ENCODE data around the gene CWF19L1.
"Not testable (repeated sequence)": the region's sequence is repeated elsewhere in the genome, so short reads cannot be mapped to it uniquely, and the experiment has no call there.

Gene CWF19L1

GRCh38 chr10:100267239-100268104 lies at the start of gene CWF19L1:
Gene CWF19L1, minus strand, starts transcription at chr10:100267638. Its CDS starts 45 bp downstream, at chr10:100267593.
- DNase-seq = peak; percentile 17

GRCh38 chr10:100315615-100316014 lies 48.2 kb upstream of the CWF19L1 start:
- no peak for DNase-seq

- no peak for DNase-seq
Observed at GRCh38 chr10:100311298-100311697, 43.9 kb upstream of the CWF19L1 start.

GRCh38 chr10:100307684-100308083 lies 40.2 kb upstream of the CWF19L1 start:
- no peak for DNase-seq

- DNase-seq = no peak
Observed at GRCh38 chr10:100306861-100307260, 39.4 kb upstream of the CWF19L1 start.

- no peak for DNase-seq
Observed at GRCh38 chr10:100304414-100304813, 37.0 kb upstream of the CWF19L1 start.

- no peak for DNase-seq
Observed at GRCh38 chr10:100303724-100304319, 36.4 kb upstream of the CWF19L1 start.

- DNase-seq = not testable (repeated sequence)
Observed at GRCh38 chr10:100301123-100301522, 33.7 kb upstream of the CWF19L1 start.

GRCh38 chr10:100297242-100297641 lies 29.8 kb upstream of the CWF19L1 start:
- DNase-seq = no peak

GRCh38 chr10:100293066-100293465 lies 25.6 kb upstream of the CWF19L1 start:
- no peak for DNase-seq

GRCh38 chr10:100292300-100292699 lies 24.9 kb upstream of the CWF19L1 start:
- DNase-seq = not testable (repeated sequence)

GRCh38 chr10:100291356-100291755 lies 23.9 kb upstream of the CWF19L1 start:
- DNase-seq = no peak

- no peak for DNase-seq
Observed at GRCh38 chr10:100289641-100290040, 22.2 kb upstream of the CWF19L1 start.

GRCh38 chr10:100288196-100288595 lies 20.8 kb upstream of the CWF19L1 start:
- no peak for DNase-seq

- DNase-seq = no peak
Observed at GRCh38 chr10:100287756-100288155, 20.3 kb upstream of the CWF19L1 start.

- peak; percentile 79 for DNase-seq
Observed at GRCh38 chr10:100286051-100287033, 18.9 kb upstream of the CWF19L1 start, which contains the start of gene BLOC1S2. Gene BLOC1S2, minus strand, starts transcription at chr10:100286680. Its CDS starts 21 bp downstream, at chr10:100286659.

GRCh38 chr10:100285326-100285725 lies 17.9 kb upstream of the CWF19L1 start:
- not testable (repeated sequence) for DNase-seq

- DNase-seq = no peak
Observed at GRCh38 chr10:100282907-100283306, 15.5 kb upstream of the CWF19L1 start.

GRCh38 chr10:100276971-100277370 lies 9.5 kb upstream of the CWF19L1 start:
- not testable (repeated sequence) for DNase-seq

GRCh38 chr10:100265821-100266485 lies 1.5 kb downstream of the CWF19L1 start:
- DNase-seq = no peak

GRCh38 chr10:100254191-100254590 lies 13.2 kb downstream of the CWF19L1 start:
- DNase-seq = no peak

GRCh38 chr10:100253041-100253440 lies 14.4 kb downstream of the CWF19L1 start:
- no peak for DNase-seq

All from GOT3 (cell line).